ENCODE measurements around the gene TRIM47. TPM values are rescaled to one million over a fixed set of nuclear protein-coding genes. Genes with fewer than 3 reads are reported as not detected.

The TRIM47 gene
- total RNA-seq, 1 experiment from 2014 or later = 86.7 TPM

GRCh38 chr17:75917917-75918445, 39.6 kb upstream of the TRIM47 start:
- no peak for TF ChIP-seq MAX (IDR thresholded peaks at IDR 0.05)
- no peak for TF ChIP-seq EGR1 (IDR thresholded peaks at IDR 0.05; ENCODE audit: low read depth)
- TF ChIP-seq FOSL1 (IDR thresholded peaks at IDR 0.05; ENCODE audit: low read depth) = no peak
- TF ChIP-seq, protein P1, sequence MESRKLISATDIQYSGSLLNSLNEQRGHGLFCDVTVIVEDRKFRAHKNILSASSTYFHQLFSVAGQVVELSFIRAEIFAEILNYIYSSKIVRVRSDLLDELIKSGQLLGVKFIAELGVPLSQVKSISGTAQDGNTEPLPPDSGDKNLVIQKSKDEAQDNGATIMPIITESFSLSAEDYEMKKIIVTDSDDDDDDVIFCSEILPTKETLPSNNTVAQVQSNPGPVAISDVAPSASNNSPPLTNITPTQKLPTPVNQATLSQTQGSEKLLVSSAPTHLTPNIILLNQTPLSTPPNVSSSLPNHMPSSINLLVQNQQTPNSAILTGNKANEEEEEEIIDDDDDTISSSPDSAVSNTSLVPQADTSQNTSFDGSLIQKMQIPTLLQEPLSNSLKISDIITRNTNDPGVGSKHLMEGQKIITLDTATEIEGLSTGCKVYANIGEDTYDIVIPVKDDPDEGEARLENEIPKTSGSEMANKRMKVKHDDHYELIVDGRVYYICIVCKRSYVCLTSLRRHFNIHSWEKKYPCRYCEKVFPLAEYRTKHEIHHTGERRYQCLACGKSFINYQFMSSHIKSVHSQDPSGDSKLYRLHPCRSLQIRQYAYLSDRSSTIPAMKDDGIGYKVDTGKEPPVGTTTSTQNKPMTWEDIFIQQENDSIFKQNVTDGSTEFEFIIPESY (IDR thresholded peaks at IDR 0.05; ENCODE audit: extremely low read depth, insufficient replicate concordance, low read length) = no peak
- TF ChIP-seq CBX3 (IDR thresholded peaks at IDR 0.05; ENCODE audit: low read depth) = no peak
- TF ChIP-seq, protein P2, sequence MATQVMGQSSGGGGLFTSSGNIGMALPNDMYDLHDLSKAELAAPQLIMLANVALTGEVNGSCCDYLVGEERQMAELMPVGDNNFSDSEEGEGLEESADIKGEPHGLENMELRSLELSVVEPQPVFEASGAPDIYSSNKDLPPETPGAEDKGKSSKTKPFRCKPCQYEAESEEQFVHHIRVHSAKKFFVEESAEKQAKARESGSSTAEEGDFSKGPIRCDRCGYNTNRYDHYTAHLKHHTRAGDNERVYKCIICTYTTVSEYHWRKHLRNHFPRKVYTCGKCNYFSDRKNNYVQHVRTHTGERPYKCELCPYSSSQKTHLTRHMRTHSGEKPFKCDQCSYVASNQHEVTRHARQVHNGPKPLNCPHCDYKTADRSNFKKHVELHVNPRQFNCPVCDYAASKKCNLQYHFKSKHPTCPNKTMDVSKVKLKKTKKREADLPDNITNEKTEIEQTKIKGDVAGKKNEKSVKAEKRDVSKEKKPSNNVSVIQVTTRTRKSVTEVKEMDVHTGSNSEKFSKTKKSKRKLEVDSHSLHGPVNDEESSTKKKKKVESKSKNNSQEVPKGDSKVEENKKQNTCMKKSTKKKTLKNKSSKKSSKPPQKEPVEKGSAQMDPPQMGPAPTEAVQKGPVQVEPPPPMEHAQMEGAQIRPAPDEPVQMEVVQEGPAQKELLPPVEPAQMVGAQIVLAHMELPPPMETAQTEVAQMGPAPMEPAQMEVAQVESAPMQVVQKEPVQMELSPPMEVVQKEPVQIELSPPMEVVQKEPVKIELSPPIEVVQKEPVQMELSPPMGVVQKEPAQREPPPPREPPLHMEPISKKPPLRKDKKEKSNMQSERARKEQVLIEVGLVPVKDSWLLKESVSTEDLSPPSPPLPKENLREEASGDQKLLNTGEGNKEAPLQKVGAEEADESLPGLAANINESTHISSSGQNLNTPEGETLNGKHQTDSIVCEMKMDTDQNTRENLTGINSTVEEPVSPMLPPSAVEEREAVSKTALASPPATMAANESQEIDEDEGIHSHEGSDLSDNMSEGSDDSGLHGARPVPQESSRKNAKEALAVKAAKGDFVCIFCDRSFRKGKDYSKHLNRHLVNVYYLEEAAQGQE (IDR thresholded peaks at IDR 0.05; ENCODE audit: low read depth) = no peak
- no peak for TF ChIP-seq CEBPB (IDR thresholded peaks at IDR 0.05; ENCODE audit: low read depth)
- no peak for TF ChIP-seq SP1 (IDR thresholded peaks at IDR 0.05; ENCODE audit: low read depth)
- TF ChIP-seq SIN3A (IDR thresholded peaks at IDR 0.05; ENCODE audit: low read depth) = no peak
- no peak for TF ChIP-seq POLR2A (IDR thresholded peaks at IDR 0.05; ENCODE audit: borderline replicate concordance, extremely low read depth, insufficient read depth, insufficient read length)
- no peak for TF ChIP-seq ELF1 (IDR thresholded peaks at IDR 0.05; ENCODE audit: borderline replicate concordance, low read depth)
- no peak for TF ChIP-seq ZFX (IDR thresholded peaks at IDR 0.05)
- TF ChIP-seq, protein P3, sequence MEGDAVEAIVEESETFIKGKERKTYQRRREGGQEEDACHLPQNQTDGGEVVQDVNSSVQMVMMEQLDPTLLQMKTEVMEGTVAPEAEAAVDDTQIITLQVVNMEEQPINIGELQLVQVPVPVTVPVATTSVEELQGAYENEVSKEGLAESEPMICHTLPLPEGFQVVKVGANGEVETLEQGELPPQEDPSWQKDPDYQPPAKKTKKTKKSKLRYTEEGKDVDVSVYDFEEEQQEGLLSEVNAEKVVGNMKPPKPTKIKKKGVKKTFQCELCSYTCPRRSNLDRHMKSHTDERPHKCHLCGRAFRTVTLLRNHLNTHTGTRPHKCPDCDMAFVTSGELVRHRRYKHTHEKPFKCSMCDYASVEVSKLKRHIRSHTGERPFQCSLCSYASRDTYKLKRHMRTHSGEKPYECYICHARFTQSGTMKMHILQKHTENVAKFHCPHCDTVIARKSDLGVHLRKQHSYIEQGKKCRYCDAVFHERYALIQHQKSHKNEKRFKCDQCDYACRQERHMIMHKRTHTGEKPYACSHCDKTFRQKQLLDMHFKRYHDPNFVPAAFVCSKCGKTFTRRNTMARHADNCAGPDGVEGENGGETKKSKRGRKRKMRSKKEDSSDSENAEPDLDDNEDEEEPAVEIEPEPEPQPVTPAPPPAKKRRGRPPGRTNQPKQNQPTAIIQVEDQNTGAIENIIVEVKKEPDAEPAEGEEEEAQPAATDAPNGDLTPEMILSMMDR (IDR thresholded peaks at IDR 0.05 in 2 of 3, conservative IDR thresholded peaks at IDR 0.05 in 1 of 3; ENCODE audit: borderline replicate concordance in 1 of 3, insufficient read depth in 1 of 3, low read depth in 2 of 3, low read length in 2 of 3) = no peak
- no peak for TF ChIP-seq SRF (IDR thresholded peaks at IDR 0.05; ENCODE audit: low read depth)
- no peak for TF ChIP-seq EZH2 (IDR thresholded peaks at IDR 0.05)
- H3K27me3 ChIP-seq (ENCODE audit: insufficient read depth, low read length) = no peaks in the 10 kb centered on the region
- H3K27ac ChIP-seq (ENCODE audit: low read depth, low read length) = no peak overlapping the region; the same call in 1 of the 2 replicates
- RAD21 ChIA-PET (ENCODE audit: low non-redundant PET in 1 of 2, low total read pairs in 2 of 2, uncharacterized antibody in 2 of 2, unreplicated experiment in 2 of 2) = no interaction called here
- no peak overlapping the region for H3K9ac ChIP-seq (ENCODE audit: low read length)
- POLR2A ChIA-PET = interaction anchor here (0.8 kb wide), 1 partner anchor 23 kb away, joined by 3 read pairs; the partner anchor contains the start of gene FBF1
- no peaks in the 10 kb centered on the region for H3K36me3 ChIP-seq (ENCODE audit: control insufficient read depth in 1 of 2, insufficient read depth in 2 of 2, low read length in 2 of 2)
- H4K20me1 ChIP-seq (ENCODE audit: insufficient read depth) = no peaks in the 10 kb centered on the region
- CTCF ChIA-PET = interaction anchor here (1.8 to 3.5 kb wide), 2 partner anchors 9 kb away, joined by 3 to 10 read pairs; no protein-coding TSS in a partner anchor
- no peak overlapping the region for H2AFZ ChIP-seq (ENCODE audit: low read depth, low read length, poor library complexity, severe bottlenecking)
- no peak for ATAC-seq
- no peaks in the 10 kb centered on the region for H3K9me3 ChIP-seq (ENCODE audit: control insufficient read depth in 1 of 2, insufficient read depth in 1 of 2, low read depth in 1 of 2, low read length in 2 of 2)
- no peak for DNase-seq (ENCODE audit: low read depth, low spot score)
- no peak overlapping the region for H3K4me2 ChIP-seq (ENCODE audit: low read length)
- intact Hi-C loops (cut with micrococcal nuclease) = no loop called here
- peaks cover 0 to 9% of the 10 kb centered on the region in 2 experiments; a peak in 2 of 4 replicates for H3K4me1 ChIP-seq (ENCODE audit: control insufficient read depth in 1 of 2, insufficient read depth in 2 of 2, low read length in 2 of 2)
- H3K79me2 ChIP-seq (ENCODE audit: insufficient read depth, low read length) = no peaks in the 10 kb centered on the region
- H3K4me3 ChIP-seq (replicated peaks in 1 of 2; ENCODE audit: low read depth in 1 of 2, low read length in 2 of 2) = no peak overlapping the region
- no TSS peak for BruUV-seq (replicated peaks)
- H3K9me2 ChIP-seq (ENCODE audit: insufficient read depth) = no peaks in the 10 kb centered on the region

All from HCT116 (cell line).